ENCODE measurements around the gene FLYWCH1.

FLYWCH1 gene

GRCh38 chr16:2967721-2968161 is 56.0 kb downstream of the FLYWCH1 start:
- H3K79me2 ChIP-seq (ENCODE audit: insufficient read depth, low read length): peaks cover 36% of the 10 kb centered on the region
- H3K9me3 ChIP-seq (ENCODE audit: insufficient read depth, low read length, severe bottlenecking): no peaks in the 10 kb centered on the region
- H3K27me3 ChIP-seq (ENCODE audit: insufficient read depth, low read length, poor library complexity): peaks cover 21% of the 10 kb centered on the region
- H4K20me1 ChIP-seq (ENCODE audit: insufficient read depth, low read length): peaks cover 29% of the 10 kb centered on the region
- no peak for ATAC-seq (ENCODE audit: insufficient read depth, low read depth)
- no peak overlapping the region for H3K27ac ChIP-seq (ENCODE audit: low read length)
- peaks cover 24% of the 10 kb centered on the region for H3K36me3 ChIP-seq (ENCODE audit: insufficient read depth, low read length)
- DNase-seq: no peak
- no peak overlapping the region for H3K4me3 ChIP-seq (ENCODE audit: low read depth in 1 of 2, low read length in 2 of 2)
- no peak overlapping the region for H2AFZ ChIP-seq (ENCODE audit: low read depth, low read length)
- no peak for TF ChIP-seq CTCF (IDR thresholded peaks at IDR 0.05; ENCODE audit: borderline replicate concordance, extremely low read depth, low read length, poor library complexity, severe bottlenecking)
- no peak for TF ChIP-seq EZH2 (IDR thresholded peaks at IDR 0.05; ENCODE audit: borderline replicate concordance, low read depth, low read length, severe bottlenecking)
- H3K9ac ChIP-seq (ENCODE audit: low read depth, low read length): no peak overlapping the region
- no peak overlapping the region for H3K4me2 ChIP-seq (ENCODE audit: insufficient read depth, low read length)
- peaks cover 49% of the 10 kb centered on the region for H3K4me1 ChIP-seq (ENCODE audit: insufficient read depth, low read length)

GRCh38 chr16:2968368-2968737 is 56.6 kb downstream of the FLYWCH1 start:
- DNase-seq: no peak
- Histone ChIP-seq H3K27me3 (ENCODE audit: insufficient read depth, low read length, poor library complexity) (peaks cover 16% of the 10 kb centered on the region), H3K4me1 (ENCODE audit: insufficient read depth, low read length) (peaks cover 51% of the 10 kb centered on the region), H3K27ac (ENCODE audit: low read length) (peak overlapping the region; percentile 75), H3K9ac (ENCODE audit: low read depth, low read length) (peak overlapping the region; percentile 96; the same call in 1 of the 2 replicates), H3K9me3 (ENCODE audit: insufficient read depth, low read length, severe bottlenecking) (no peaks in the 10 kb centered on the region), H3K4me2 (ENCODE audit: insufficient read depth, low read length) (peak overlapping the region; percentile 97), H2AFZ (ENCODE audit: low read depth, low read length) (no peak overlapping the region), H3K36me3 (ENCODE audit: insufficient read depth, low read length) (peaks cover 30% of the 10 kb centered on the region), H4K20me1 (ENCODE audit: insufficient read depth, low read length) (peaks cover 31% of the 10 kb centered on the region), H3K4me3 (ENCODE audit: low read depth in 1 of 2, low read length in 2 of 2) (peak overlapping the region; percentile 72 to 79; a peak in 3 of 4 replicates), H3K79me2 (ENCODE audit: insufficient read depth, low read length) (peaks cover 40% of the 10 kb centered on the region)
- ATAC-seq (ENCODE audit: insufficient read depth, low read depth): no peak
- no peak for TF ChIP-seq EZH2 (IDR thresholded peaks at IDR 0.05; ENCODE audit: borderline replicate concordance, low read depth, low read length, severe bottlenecking)

- H3K79me2 ChIP-seq (ENCODE audit: insufficient read depth, low read length): peaks cover 40% of the 10 kb centered on the region
- ATAC-seq (ENCODE audit: insufficient read depth, low read depth) (peak; percentile 72), DNase-seq (peak; percentile 86)
- no peaks in the 10 kb centered on the region for H3K9me3 ChIP-seq (ENCODE audit: insufficient read depth, low read length, severe bottlenecking)
- H3K9ac ChIP-seq (ENCODE audit: low read depth, low read length): peak within 1 kb of the TSS; percentile 96
- TF ChIP-seq CTCF (IDR thresholded peaks at IDR 0.05; ENCODE audit: borderline replicate concordance, extremely low read depth, low read length, poor library complexity, severe bottlenecking) (no peak), EZH2 (IDR thresholded peaks at IDR 0.05; ENCODE audit: borderline replicate concordance, low read depth, low read length, severe bottlenecking) (no peak)
- H3K4me2 ChIP-seq (ENCODE audit: insufficient read depth, low read length): peak within 1 kb of the TSS; percentile 97
- peak within 1 kb of the TSS; percentile 72 to 79 for H3K4me3 ChIP-seq (ENCODE audit: low read depth in 1 of 2, low read length in 2 of 2)
- peaks cover 37% of the 10 kb centered on the region for H4K20me1 ChIP-seq (ENCODE audit: insufficient read depth, low read length)
- peak within 1 kb of the TSS; percentile 74 for H2AFZ ChIP-seq (ENCODE audit: low read depth, low read length)
- peaks cover 46% of the 10 kb centered on the region for H3K4me1 ChIP-seq (ENCODE audit: insufficient read depth, low read length)
- peak within 1 kb of the TSS; percentile 75 for H3K27ac ChIP-seq (ENCODE audit: low read length)
- peaks cover 36% of the 10 kb centered on the region for H3K36me3 ChIP-seq (ENCODE audit: insufficient read depth, low read length)
- H3K27me3 ChIP-seq (ENCODE audit: insufficient read depth, low read length, poor library complexity): peaks cover 10% of the 10 kb centered on the region
Measured at GRCh38 chr16:2968738-2969544, 57.2 kb downstream of the FLYWCH1 start, which contains the start of gene PAQR4. TSS of gene PAQR4 (plus strand) at chr16:2969348. CDS start at chr16:2969675, 327 bp downstream.

All from DND-41 (cell line).